Measurements from ENCODE around the gene CAMSAP1. TPM values are rescaled to one million over a fixed set of nuclear protein-coding genes. Genes with fewer than 3 reads are reported as not detected.
A peak's percentile ranks its signal among the peaks of the same experiment; 100 is the strongest.

CAMSAP1 gene
- total and polyA plus RNA-seq, 9 of the 15 experiments (the other 6 are each of a cell fraction or from before 2014, with no cell fraction given): 1.5 to 28.8 (median 14.3) TPM

GRCh38 chr9:135937521-135938489 is 30.5 kb upstream of the CAMSAP1 start:
- DNase-seq (ENCODE audit: extremely low read depth in 1 of 4, low spot score in 3 of 4) (no peak), ATAC-seq (no peak), FAIRE-seq (no peak)
- H2AFZ ChIP-seq (ENCODE audit: low read depth, low read length): no peak overlapping the region
- no peak overlapping the region for H3K4me3 ChIP-seq
- no peak overlapping the region for H3K4me2 ChIP-seq (ENCODE audit: insufficient read depth, low read length)
- no peaks in the 10 kb centered on the region for H3K9me3 ChIP-seq (replicated peaks; ENCODE audit: control insufficient read depth, insufficient read depth, low read depth, low read length)
- WGBS (ENCODE audit: insufficient coverage, low coverage, missing lambda C conversion rate): 95% methylated on average over 42 of the region's 44 CpGs
- no peak overlapping the region for H3K9ac ChIP-seq (ENCODE audit: insufficient read depth in 1 of 2, low read depth in 2 of 2, low read length in 2 of 2)
- intact Hi-C loops (cut with micrococcal nuclease): no loop called here
- peaks cover 0 to 16% of the 10 kb centered on the region in 2 experiments; a peak in 2 of 5 replicates for H3K4me1 ChIP-seq (replicated peaks in 1 of 2; ENCODE audit: control insufficient read depth in 2 of 2, insufficient read depth in 2 of 2, low read length in 2 of 2)
- no peaks in the 10 kb centered on the region for H3K9me1 ChIP-seq (ENCODE audit: control insufficient read depth, insufficient read depth, low read length)
- peaks cover 96% of the 10 kb centered on the region for H3K36me3 ChIP-seq (ENCODE audit: control insufficient read depth, insufficient read depth, low read length)
- no peaks in the 10 kb centered on the region for H3K27me3 ChIP-seq (ENCODE audit: control insufficient read depth in 2 of 2, insufficient read depth in 2 of 2, low read length in 2 of 2)
- peaks cover 17% of the 10 kb centered on the region; the same call in 1 of the 2 replicates for H4K20me1 ChIP-seq (replicated peaks; ENCODE audit: control insufficient read depth, insufficient read depth, low read length)
- in situ Hi-C loops (cut with MboI): no loop called here
- ChIA-PET CTCF (ENCODE audit: low intra/inter-chr PET ratio) (no interaction called here), POLR2A (interaction anchor here (0.6 to 1.1 kb wide), 3 partner anchors 7 to 48 kb away, joined by 3 to 7 read pairs (median 4); no protein-coding TSS in a partner anchor)
- no peak overlapping the region for H3K27ac ChIP-seq (ENCODE audit: extremely low read depth, low read depth, low read length)
- H3K79me2 ChIP-seq (ENCODE audit: control insufficient read depth, insufficient read depth, low read length): peaks cover 89% of the 10 kb centered on the region
- no TSS peak for BruUV-seq (replicated peaks)
- peak; percentile 76 for TF ChIP-seq RBM22 (IDR thresholded peaks at IDR 0.05; ENCODE audit: low read depth, low read length, poor library complexity, severe bottlenecking)
- TF ChIP-seq HOXB6 (CRISPR knock-in tag; IDR thresholded peaks at IDR 0.05; ENCODE audit: borderline replicate concordance): no peak
- TF ChIP-seq GTF2E2 (tag; IDR thresholded peaks at IDR 0.05): no peak
- peak; percentile 55 for TF ChIP-seq CHD7 (IDR thresholded peaks at IDR 0.05; ENCODE audit: low read depth, low read length)
- TF ChIP-seq MLX (CRISPR knock-in tag; conservative IDR thresholded peaks at IDR 0.05): no peak
- TF ChIP-seq FOXK2 (conservative IDR thresholded peaks at IDR 0.05 in 1 of 2, IDR thresholded peaks at IDR 0.05 in 1 of 2; ENCODE audit: low read depth in 2 of 2): no peak
- TF ChIP-seq POLR2G (IDR thresholded peaks at IDR 0.05; ENCODE audit: low read depth, low read length): peak; percentile 75
- TF ChIP-seq ARID2 (IDR thresholded peaks at IDR 0.05): no peak
